ENCODE data around the gene CECR2. TPM values are rescaled to one million over a fixed set of nuclear protein-coding genes. Genes with fewer than 3 reads are reported as not detected.
A peak's percentile ranks its signal among the peaks of the same experiment; 100 is the strongest.

The CECR2 gene
- total and polyA plus RNA-seq, 8 donors, result 8.0 to 22.0 (median 17.1) TPM

- DNase-seq (no peak), ATAC-seq (no peak)
- TF ChIP-seq CTCF (IDR thresholded peaks at IDR 0.05), result no peak
- H3K36me3 ChIP-seq, result no peaks in the 10 kb centered on the region
- H3K27me3 ChIP-seq, result no peaks in the 10 kb centered on the region
- H3K4me1 ChIP-seq, result peaks cover 0 to 10% of the 10 kb centered on the region in 2 donors
- intact Hi-C loops (cut with DNase I), result no loop called here
- H3K9me3 ChIP-seq, result no peaks in the 10 kb centered on the region
- H3K27ac ChIP-seq, result no peak overlapping the region
- H3K4me3 ChIP-seq, result no peak overlapping the region
Observed at GRCh38 chr22:17489101-17489500, 119.8 kb downstream of the CECR2 start.

GRCh38 chr22:17491090-17491640, 121.9 kb downstream of the CECR2 start:
- no peak overlapping the region for H3K27ac ChIP-seq
- H3K4me1 ChIP-seq, result peaks cover 0 to 8% of the 10 kb centered on the region in 2 donors
- intact Hi-C loops (cut with DNase I), result loop anchor here in 1 of 2 donors (10.0 kb wide), 1 partner anchor 316 kb away; no protein-coding TSS in a partner anchor
- no peaks in the 10 kb centered on the region for H3K27me3 ChIP-seq
- no peak for ATAC-seq
- no peak for TF ChIP-seq CTCF (IDR thresholded peaks at IDR 0.05)
- H3K36me3 ChIP-seq, result no peaks in the 10 kb centered on the region
- no peaks in the 10 kb centered on the region for H3K9me3 ChIP-seq
- DNase-seq, result no peak
- no peak overlapping the region for H3K4me3 ChIP-seq

- ATAC-seq, result peak; percentile 31
- no peaks in the 10 kb centered on the region for H3K36me3 ChIP-seq
- intact Hi-C loops (cut with DNase I), result loop anchor here in 1 of 2 donors (10.0 kb wide), 1 partner anchor 317 kb away; no protein-coding TSS in a partner anchor
- DNase-seq, result peak in 1 of 4 donors; percentile 20
- peak overlapping the region in 1 of 2 donors; percentile 22 for H3K27ac ChIP-seq
- H3K9me3 ChIP-seq, result no peaks in the 10 kb centered on the region
- no peaks in the 10 kb centered on the region for H3K27me3 ChIP-seq
- TF ChIP-seq CTCF (IDR thresholded peaks at IDR 0.05), result no peak
- no peak overlapping the region for H3K4me3 ChIP-seq
- H3K4me1 ChIP-seq, result peaks cover 0 to 8% of the 10 kb centered on the region in 2 donors
Observed at GRCh38 chr22:17492247-17492646, 123.0 kb downstream of the CECR2 start.

GRCh38 chr22:17493419-17493981, 124.2 kb downstream of the CECR2 start:
- no peak overlapping the region for H3K27ac ChIP-seq
- H3K27me3 ChIP-seq, result no peaks in the 10 kb centered on the region
- ATAC-seq, result no peak
- intact Hi-C loops (cut with DNase I), result loop anchor here in 1 of 2 donors (10.0 kb wide), 1 partner anchor 319 kb away; no protein-coding TSS in a partner anchor
- no peak overlapping the region for H3K4me3 ChIP-seq
- H3K4me1 ChIP-seq, result peaks cover 0 to 8% of the 10 kb centered on the region in 2 donors
- H3K36me3 ChIP-seq, result peaks cover 0 to 6% of the 10 kb centered on the region in 2 donors
- TF ChIP-seq CTCF (IDR thresholded peaks at IDR 0.05), result no peak
- no peaks in the 10 kb centered on the region for H3K9me3 ChIP-seq
- DNase-seq, result no peak

GRCh38 chr22:17496841-17497240, 127.6 kb downstream of the CECR2 start:
- no peak for DNase-seq
- no peak overlapping the region for H3K27ac ChIP-seq
- TF ChIP-seq CTCF (IDR thresholded peaks at IDR 0.05), result no peak
- H3K4me3 ChIP-seq, result no peak overlapping the region
- intact Hi-C loops (cut with DNase I), result loop anchor here in 1 of 2 donors (10.0 kb wide), 1 partner anchor 322 kb away; no protein-coding TSS in a partner anchor
- H3K36me3 ChIP-seq, result peaks cover 0 to 6% of the 10 kb centered on the region in 2 donors
- H3K27me3 ChIP-seq, result no peaks in the 10 kb centered on the region
- ATAC-seq, result no peak
- H3K4me1 ChIP-seq, result no peaks in the 10 kb centered on the region
- no peaks in the 10 kb centered on the region for H3K9me3 ChIP-seq

Data from left lung (tissue), 10 donors.